ENCODE measurements around the gene NCEH1. TPM values are rescaled to one million over a fixed set of nuclear protein-coding genes. Genes with fewer than 3 reads are reported as not detected.
"Not testable (repeated sequence)": the region's sequence is repeated elsewhere in the genome, so short reads cannot be mapped to it uniquely, and the experiment has no call there.

NCEH1 gene
- total RNA-seq, 1 donor from 2014 or later: 51.1 TPM

GRCh38 chr3:172601066-172601832 is 109.6 kb downstream of the NCEH1 start:
- DNase-seq (no peak), ATAC-seq (ENCODE audit: poor library complexity) (no peak)
- intact Hi-C loops (cut with DNase I): no loop called here

GRCh38 chr3:172600644-172601065 is 110.2 kb downstream of the NCEH1 start:
- no peak for ATAC-seq (ENCODE audit: poor library complexity)
- intact Hi-C loops (cut with DNase I): no loop called here
- no peak for DNase-seq

- intact Hi-C loops (cut with DNase I): loop anchor here (5.0 kb wide), 1 partner anchor 112 kb away; no protein-coding TSS in a partner anchor
- DNase-seq (no peak), ATAC-seq (ENCODE audit: poor library complexity) (no peak)
Measured at GRCh38 chr3:172598904-172599303, 112.0 kb downstream of the NCEH1 start.

- no peak for DNase-seq
- ATAC-seq (ENCODE audit: poor library complexity): no peak
- intact Hi-C loops (cut with DNase I): loop anchor here (5.0 kb wide), 1 partner anchor 109 kb away; no protein-coding TSS in a partner anchor
Measured at GRCh38 chr3:172596394-172596706, 114.5 kb downstream of the NCEH1 start.

GRCh38 chr3:172595664-172596393 is 115.0 kb downstream of the NCEH1 start:
- DNase-seq (no peak), ATAC-seq (ENCODE audit: poor library complexity) (peak; percentile 85)
- intact Hi-C loops (cut with DNase I): loop anchor here (5.0 kb wide), 1 partner anchor 109 kb away; no protein-coding TSS in a partner anchor

GRCh38 chr3:172594900-172595663 is 115.8 kb downstream of the NCEH1 start:
- not testable (repeated sequence) for DNase-seq
- peak; percentile 33 for ATAC-seq (ENCODE audit: poor library complexity)
- intact Hi-C loops (cut with DNase I): loop anchor here (5.0 kb wide), 1 partner anchor 108 kb away; no protein-coding TSS in a partner anchor

- intact Hi-C loops (cut with DNase I): no loop called here
- DNase-seq: no peak
- no peak for ATAC-seq (ENCODE audit: poor library complexity)
Measured at GRCh38 chr3:172592898-172593669, 117.8 kb downstream of the NCEH1 start.

GRCh38 chr3:172591876-172592771 is 118.7 kb downstream of the NCEH1 start:
- no peak for ATAC-seq (ENCODE audit: poor library complexity)
- intact Hi-C loops (cut with DNase I): no loop called here
- no peak for DNase-seq

- intact Hi-C loops (cut with DNase I): no loop called here
- DNase-seq (no peak), ATAC-seq (ENCODE audit: poor library complexity) (no peak)
Measured at GRCh38 chr3:172591125-172591605, 119.7 kb downstream of the NCEH1 start.

- no peak for DNase-seq
- intact Hi-C loops (cut with DNase I): no loop called here
- ATAC-seq (ENCODE audit: poor library complexity): peak; percentile 79
Measured at GRCh38 chr3:172586436-172586835, 124.4 kb downstream of the NCEH1 start.

GRCh38 chr3:172585954-172586353 is 124.9 kb downstream of the NCEH1 start:
- intact Hi-C loops (cut with DNase I): no loop called here
- ATAC-seq (ENCODE audit: poor library complexity): no peak
- no peak for DNase-seq

- ATAC-seq (ENCODE audit: poor library complexity): no peak
- DNase-seq: no peak
- intact Hi-C loops (cut with DNase I): no loop called here
Measured at GRCh38 chr3:172582712-172583111, 128.2 kb downstream of the NCEH1 start.

- intact Hi-C loops (cut with DNase I): no loop called here
- ATAC-seq (ENCODE audit: poor library complexity): no peak
- no peak for DNase-seq
Measured at GRCh38 chr3:172581757-172582166, 129.1 kb downstream of the NCEH1 start.

- no peak for DNase-seq
- intact Hi-C loops (cut with DNase I): no loop called here
- ATAC-seq (ENCODE audit: poor library complexity): no peak
Measured at GRCh38 chr3:172580680-172581401, 130.0 kb downstream of the NCEH1 start.

All from Right ventricle myocardium superior (tissue), 1 donor.